Lower leg skin (tissue), 3 donors: ENCODE measurements around the gene RTN1.

ENCODE experiments used
- POLR2A ChIP-seq, 2 donors: fragments of 450-650 bp; IDR thresholded peaks; one replicate each; pipeline ENCODE4 v1.6.1; 2016 to 2017; ENCODE audit warnings: antibody characterized with exemption in 2 of 2, mild to moderate bottlenecking in 1 of 2, moderate library complexity in 1 of 2
- TF ChIP-seq, protein P1 (sequence below), 3 donors: fragments of 450-650 bp; IDR thresholded peaks; one replicate each; pipeline ENCODE4 v1.5.1; 2016; ENCODE audit warnings: antibody characterized with exemption in 3 of 3, mild to moderate bottlenecking in 3 of 3, moderate library complexity in 2 of 3

DNA sequence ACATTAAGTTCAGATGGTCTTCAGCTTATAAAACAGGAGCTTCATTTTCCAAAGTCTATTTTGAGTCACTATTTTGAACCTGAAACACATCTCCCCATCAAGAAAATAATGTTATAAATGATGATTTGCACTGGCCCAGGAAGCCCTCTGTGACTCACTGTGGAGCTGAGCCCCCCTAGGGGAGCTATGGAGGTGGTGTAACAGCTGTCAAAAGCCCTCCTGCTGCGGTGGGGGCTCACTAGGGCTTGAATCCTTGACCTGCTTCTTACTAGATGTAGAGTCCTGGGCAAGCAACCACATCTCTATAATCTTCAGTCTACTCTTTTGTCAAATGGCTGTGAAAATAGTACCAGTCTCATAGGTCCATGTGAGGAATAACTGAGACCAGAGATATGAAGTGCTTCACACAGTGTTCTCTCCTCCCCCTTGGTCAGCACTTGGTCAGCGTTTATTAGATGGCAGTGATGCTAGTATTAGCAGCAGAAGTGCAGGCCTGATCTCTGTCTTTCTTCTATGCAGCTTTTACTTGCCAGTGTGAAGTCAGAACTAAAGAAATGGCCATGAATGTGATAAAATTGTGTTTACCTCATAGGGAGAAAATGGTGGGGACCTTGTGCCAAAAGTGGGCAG is 83.4 kb downstream of the RTN1 start:
- no peak for TF ChIP-seq POLR2A (IDR thresholded peaks at IDR 0.05)
- TF ChIP-seq, protein P1, sequence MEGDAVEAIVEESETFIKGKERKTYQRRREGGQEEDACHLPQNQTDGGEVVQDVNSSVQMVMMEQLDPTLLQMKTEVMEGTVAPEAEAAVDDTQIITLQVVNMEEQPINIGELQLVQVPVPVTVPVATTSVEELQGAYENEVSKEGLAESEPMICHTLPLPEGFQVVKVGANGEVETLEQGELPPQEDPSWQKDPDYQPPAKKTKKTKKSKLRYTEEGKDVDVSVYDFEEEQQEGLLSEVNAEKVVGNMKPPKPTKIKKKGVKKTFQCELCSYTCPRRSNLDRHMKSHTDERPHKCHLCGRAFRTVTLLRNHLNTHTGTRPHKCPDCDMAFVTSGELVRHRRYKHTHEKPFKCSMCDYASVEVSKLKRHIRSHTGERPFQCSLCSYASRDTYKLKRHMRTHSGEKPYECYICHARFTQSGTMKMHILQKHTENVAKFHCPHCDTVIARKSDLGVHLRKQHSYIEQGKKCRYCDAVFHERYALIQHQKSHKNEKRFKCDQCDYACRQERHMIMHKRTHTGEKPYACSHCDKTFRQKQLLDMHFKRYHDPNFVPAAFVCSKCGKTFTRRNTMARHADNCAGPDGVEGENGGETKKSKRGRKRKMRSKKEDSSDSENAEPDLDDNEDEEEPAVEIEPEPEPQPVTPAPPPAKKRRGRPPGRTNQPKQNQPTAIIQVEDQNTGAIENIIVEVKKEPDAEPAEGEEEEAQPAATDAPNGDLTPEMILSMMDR (IDR thresholded peaks at IDR 0.05) = no peak
